Measurements from ENCODE around the gene CCL21.
"Not testable (repeated sequence)": the region's sequence is repeated elsewhere in the genome, so short reads cannot be mapped to it uniquely, and the experiment has no call there.

Gene CCL21

DNA sequence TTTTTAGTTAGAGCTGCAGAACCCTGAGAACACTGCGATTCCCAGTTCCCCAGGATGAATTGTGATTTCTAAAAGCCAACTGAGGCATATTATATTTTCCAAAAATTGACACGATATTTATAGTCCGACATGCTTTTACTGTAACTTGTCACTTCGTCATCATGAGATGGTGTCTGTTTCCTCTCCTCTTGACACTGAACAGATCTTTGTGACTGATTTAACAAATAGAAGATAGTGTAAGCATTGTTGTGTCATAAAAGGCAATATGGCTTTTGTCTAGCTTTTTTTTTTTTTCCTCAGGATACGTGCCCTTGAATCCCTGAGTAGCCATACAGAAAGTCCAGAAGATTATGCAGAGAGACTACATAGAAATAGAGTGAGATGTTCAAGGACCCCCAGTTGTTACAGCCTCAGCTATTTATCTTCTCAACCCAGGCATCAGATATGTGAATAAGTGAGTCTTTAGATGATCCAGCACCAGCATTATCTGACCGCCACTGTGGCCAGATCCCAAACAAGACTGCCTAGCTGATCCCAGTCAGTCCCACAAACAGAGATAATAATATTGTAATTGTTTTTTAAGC lies 27.8 kb upstream of the CCL21 start:
- no peak for TF ChIP-seq CTCF (IDR thresholded peaks at IDR 0.05; ENCODE audit: control insufficient read depth, insufficient read depth, low read depth, low read length, missing control alignments)
- no peak for DNase-seq (ENCODE audit: low read depth)
- no peak overlapping the region for H3K4me3 ChIP-seq (ENCODE audit: control insufficient read depth, low read depth, low read length)

GRCh38 chr9:34734720-34735119 lies 24.8 kb upstream of the CCL21 start:
- no peak for DNase-seq (ENCODE audit: low read depth)
- no peak for TF ChIP-seq CTCF (IDR thresholded peaks at IDR 0.05; ENCODE audit: control insufficient read depth, insufficient read depth, low read depth, low read length, missing control alignments)
- H3K4me3 ChIP-seq (ENCODE audit: control insufficient read depth, low read depth, low read length): no peak overlapping the region

DNA sequence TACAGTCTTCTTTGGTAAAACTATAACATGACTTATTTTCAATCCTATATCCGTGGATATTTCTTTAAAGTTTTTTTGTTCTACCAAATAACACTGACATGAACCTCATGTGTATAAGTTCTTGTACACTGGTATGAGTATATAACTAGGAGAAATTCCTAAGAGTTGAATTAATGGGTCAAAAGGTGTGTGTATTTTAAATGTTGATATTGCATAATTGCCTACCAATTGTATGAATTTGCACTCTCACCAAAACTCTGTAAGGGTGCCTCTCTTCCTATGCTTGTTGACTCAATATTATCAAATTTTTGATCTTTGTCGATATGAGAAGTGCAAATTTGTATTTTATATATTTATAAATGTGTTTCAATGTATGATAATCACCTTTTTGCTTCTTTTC lies 22.9 kb upstream of the CCL21 start:
- DNase-seq (ENCODE audit: low read depth): no peak
- no peak for TF ChIP-seq CTCF (IDR thresholded peaks at IDR 0.05; ENCODE audit: control insufficient read depth, insufficient read depth, low read depth, low read length, missing control alignments)
- H3K4me3 ChIP-seq (ENCODE audit: control insufficient read depth, low read depth, low read length): no peak overlapping the region

DNA sequence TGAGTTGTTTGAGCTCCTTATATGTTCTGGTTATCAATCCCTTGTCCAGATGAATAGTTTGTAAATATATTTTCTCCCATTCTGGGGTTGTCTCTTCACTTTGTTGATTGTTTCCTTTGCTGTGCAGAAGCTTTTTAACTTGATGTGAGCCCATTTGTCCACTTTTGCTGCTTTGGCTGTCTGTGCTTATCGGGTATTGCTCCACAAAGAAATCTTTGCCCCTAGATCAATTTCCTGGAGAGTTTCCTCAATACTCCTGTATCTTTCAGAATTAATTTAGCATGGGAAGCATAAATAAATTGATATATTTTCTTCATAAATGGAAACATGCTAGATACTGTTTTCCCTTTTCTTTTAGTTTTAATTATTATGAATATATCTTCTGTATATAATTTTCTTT lies 22.5 kb upstream of the CCL21 start:
- DNase-seq (ENCODE audit: low read depth): no peak
- H3K4me3 ChIP-seq (ENCODE audit: control insufficient read depth, low read depth, low read length): no peak overlapping the region
- no peak for TF ChIP-seq CTCF (IDR thresholded peaks at IDR 0.05; ENCODE audit: control insufficient read depth, insufficient read depth, low read depth, low read length, missing control alignments)

- TF ChIP-seq CTCF (IDR thresholded peaks at IDR 0.05; ENCODE audit: control insufficient read depth, insufficient read depth, low read depth, low read length, missing control alignments): no peak
- no peak for DNase-seq (ENCODE audit: low read depth)
- no peak overlapping the region for H3K4me3 ChIP-seq (ENCODE audit: control insufficient read depth, low read depth, low read length)
Observed at GRCh38 chr9:34723141-34723540, 13.2 kb upstream of the CCL21 start.

DNA sequence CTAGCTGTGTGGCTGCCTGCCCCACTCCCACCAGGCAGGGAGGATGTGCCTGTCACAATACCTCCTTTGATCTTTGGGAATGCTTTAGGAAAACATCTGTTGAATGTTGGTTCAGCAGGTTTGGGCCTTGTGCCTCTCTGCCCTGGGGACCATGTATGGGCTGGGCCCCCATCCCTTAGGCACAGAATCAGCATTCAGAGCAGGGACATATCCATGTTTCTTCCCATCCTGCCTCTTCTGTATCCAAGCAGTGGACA lies 9.8 kb upstream of the CCL21 start:
- not testable (repeated sequence) for H3K4me3 ChIP-seq (ENCODE audit: control insufficient read depth, low read depth, low read length); DNase-seq (ENCODE audit: low read depth)

DNA sequence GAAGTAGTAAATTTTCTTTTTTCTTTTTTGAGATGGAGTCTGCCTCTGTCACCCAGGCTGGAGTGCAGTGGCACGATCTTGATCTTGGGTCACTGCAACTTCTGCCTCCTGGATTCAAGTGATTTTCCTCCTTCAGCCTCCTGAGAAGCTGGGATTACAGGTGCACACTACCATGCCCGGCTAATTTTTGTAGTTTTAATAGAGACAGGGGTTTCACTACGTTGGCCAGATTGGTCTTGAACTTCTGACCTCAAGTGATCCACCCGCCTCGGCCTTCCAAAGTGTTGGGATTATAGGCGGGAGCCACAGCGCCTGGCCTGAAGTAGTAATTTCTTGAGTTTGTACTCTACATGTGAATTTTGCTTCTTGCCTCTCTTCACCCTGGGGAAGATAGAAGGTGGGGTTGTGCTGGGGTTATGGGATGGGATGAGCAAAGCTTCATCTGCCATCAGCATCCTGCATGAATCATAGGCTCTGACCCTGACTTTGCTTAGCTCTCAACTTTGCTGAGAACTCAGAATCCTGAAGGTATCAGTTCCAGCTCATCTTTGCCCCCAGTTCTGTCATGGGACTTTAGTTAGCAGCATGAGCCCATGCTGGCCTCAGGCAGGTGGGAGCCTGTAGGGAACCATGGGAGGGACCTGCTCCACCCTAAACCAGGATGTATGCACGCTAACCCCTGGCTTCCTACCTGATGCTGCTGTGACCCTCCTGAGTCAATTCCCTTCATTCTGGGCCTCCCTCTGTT lies 9.3 kb upstream of the CCL21 start:
- no peak for DNase-seq (ENCODE audit: low read depth)
- TF ChIP-seq CTCF (IDR thresholded peaks at IDR 0.05; ENCODE audit: control insufficient read depth, insufficient read depth, low read depth, low read length, missing control alignments): no peak
- no peak overlapping the region for H3K4me3 ChIP-seq (ENCODE audit: control insufficient read depth, low read depth, low read length)
